ENCODE results near the gene TAAR5.
"Not testable (repeated sequence)": the region's sequence is repeated elsewhere in the genome, so short reads cannot be mapped to it uniquely, and the experiment has no call there.

TAAR5 gene

DNA sequence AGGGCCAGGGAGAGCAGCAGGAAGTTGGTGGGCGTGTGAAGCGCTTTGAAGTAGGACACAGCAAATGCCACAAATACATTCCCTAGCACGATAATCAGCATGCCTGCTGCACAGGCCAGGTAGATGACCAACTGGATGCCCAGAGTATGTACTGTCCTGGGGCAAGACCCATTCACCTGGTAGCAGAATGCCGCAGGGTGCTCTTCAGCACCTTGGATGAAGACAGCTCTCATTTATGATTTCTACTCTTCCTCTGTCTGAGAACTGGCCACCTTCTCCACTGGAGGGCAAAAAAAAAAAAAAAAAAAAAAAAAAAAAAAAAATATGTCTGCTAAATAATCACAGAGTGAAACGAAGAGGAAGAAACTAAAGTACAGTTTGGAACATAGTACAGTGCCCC is at the start of gene TAAR5:
Gene TAAR5 (minus strand): TSS at position 288 of the 400 bp plus-strand sequence. CDS start 55 bp downstream, at position 233.
- DNase-seq, result no peak

- DNase-seq, result not testable (repeated sequence)
Measured at GRCh38 chr6:132637135-132637534, 47.6 kb upstream of the TAAR5 start.

DNA sequence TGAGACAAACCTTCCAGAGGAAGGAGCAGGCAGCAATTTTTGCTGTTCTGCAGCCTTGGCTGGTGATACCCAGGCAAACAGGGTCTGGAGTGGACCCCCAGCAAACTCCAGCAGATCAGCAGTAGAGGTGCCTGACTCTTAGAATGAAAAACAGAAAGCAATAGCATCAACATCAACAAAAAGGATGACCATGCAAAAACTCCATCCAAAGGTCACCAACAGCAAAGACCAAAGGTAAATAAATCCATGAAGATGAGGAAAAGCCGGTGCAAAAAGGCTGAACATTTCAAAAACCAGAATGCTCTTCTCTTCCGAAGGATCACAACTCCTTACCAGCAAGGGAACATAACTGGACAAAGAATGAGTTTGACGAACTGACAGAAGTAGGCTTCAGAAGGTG is 46.4 kb upstream of the TAAR5 start:
- not testable (repeated sequence) for DNase-seq

GRCh38 chr6:132635288-132635687 is 45.7 kb upstream of the TAAR5 start:
- not testable (repeated sequence) for DNase-seq

GRCh38 chr6:132634796-132635195 is 45.3 kb upstream of the TAAR5 start:
- DNase-seq, result no peak

DNA sequence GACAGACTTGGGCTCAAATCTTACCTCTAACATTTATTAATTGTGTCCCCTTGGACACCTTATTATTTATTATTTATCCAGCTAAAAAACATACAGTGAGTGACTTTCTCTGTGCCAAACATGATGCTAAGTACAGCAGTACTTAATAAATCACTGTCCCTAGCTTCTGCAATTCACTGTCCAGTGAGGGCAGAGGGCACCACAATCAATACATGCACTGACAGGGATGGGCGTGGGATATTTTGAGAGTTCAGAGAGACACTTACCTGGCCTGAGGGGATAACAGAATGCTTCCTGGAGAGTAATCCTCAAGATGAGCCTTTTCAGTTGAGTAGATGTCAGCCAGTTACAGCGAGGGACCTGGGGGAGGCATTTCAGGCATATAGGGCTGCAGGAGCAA is 43.8 kb upstream of the TAAR5 start:
- DNase-seq, result no peak

GRCh38 chr6:132624175-132624574 is 34.6 kb upstream of the TAAR5 start, which contains the start of gene TAAR2:
TAAR2 (minus strand) TSS chr6:132624275; CDS start chr6:132624275, 0 bp downstream.
- DNase-seq, result no peak

- no peak for DNase-seq
Measured at GRCh38 chr6:132623106-132623845, 33.7 kb upstream of the TAAR5 start.

DNA sequence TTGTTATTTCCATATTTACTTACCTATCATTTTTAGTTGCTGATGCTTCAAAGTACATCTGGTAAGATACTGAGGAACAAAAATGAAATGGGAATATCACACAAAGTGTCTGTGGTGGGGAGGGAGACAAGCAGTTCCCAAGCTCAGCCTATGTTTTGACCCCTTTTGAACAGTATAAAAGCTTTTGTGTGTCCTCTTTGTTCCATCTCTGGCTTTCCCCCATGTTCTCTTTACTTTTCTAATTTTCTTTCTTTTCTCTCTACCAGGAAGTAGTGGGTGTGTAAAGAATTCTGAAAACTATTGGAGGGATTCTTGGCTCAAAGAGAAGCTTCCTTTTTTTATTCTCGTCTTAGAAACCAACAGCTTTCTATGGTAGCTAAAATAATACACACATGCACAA is 27.1 kb upstream of the TAAR5 start:
- DNase-seq, result no peak

GRCh38 chr6:132614554-132614953 is 25.0 kb upstream of the TAAR5 start:
- DNase-seq, result no peak

DNA sequence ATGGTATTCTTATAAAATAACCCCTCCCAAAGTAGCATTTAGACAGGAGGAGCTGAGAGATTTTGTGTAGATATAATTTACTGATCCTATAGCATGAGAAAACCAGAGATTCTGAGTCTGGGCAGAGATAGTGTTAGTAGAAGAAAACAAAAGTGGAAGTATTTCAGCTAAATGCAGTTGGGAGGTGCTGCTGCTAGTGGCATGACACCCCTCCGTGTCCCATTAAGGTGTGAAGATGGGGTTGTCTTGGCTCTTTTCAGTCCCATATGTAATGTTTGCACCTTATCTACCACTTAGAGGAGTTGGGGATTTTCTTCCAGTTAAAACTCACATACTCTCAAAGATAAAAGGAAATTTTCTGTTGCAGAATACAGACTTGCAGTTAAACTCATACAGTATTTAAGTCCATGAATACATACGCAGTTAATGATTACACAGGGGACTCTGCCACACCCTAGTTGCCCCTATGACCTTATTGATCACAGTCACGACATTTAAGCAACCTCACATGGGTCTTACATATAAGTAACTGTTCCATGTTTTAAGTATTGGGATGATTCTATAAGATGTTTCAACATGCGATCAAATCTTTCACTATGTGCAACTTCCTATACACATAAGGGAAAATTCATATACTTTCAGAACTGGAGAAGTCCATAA is 23.0 kb upstream of the TAAR5 start:
- no peak for DNase-seq

- no peak for DNase-seq
Measured at GRCh38 chr6:132611616-132612015, 22.1 kb upstream of the TAAR5 start.

GRCh38 chr6:132607544-132608233 is 18.1 kb upstream of the TAAR5 start:
- DNase-seq, result no peak

GRCh38 chr6:132604635-132605152 is 15.2 kb upstream of the TAAR5 start:
- no peak for DNase-seq

DNA sequence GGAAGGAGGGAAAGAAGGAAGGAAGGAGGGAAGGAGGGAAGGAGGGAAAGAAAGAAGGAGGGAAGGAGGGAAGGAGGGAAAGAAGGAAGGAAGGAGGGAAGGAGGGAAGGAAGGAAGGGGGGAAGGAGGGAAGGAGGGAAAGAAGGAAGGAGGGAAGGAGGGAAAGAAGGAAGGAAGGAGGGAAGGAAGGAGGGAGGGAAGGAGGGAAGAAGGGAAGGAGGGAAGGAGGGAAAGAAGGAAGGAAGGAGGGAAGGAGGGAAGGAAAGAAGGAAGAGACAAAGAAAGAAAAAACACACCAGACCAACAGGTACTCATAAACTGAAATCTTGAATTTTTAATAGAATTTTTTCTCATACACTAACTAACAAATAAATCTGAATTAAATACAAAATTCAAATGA is 11.4 kb upstream of the TAAR5 start:
- DNase-seq, result not testable (repeated sequence)

GRCh38 chr6:132598473-132598872 is 8.9 kb upstream of the TAAR5 start:
- DNase-seq, result no peak

DNA sequence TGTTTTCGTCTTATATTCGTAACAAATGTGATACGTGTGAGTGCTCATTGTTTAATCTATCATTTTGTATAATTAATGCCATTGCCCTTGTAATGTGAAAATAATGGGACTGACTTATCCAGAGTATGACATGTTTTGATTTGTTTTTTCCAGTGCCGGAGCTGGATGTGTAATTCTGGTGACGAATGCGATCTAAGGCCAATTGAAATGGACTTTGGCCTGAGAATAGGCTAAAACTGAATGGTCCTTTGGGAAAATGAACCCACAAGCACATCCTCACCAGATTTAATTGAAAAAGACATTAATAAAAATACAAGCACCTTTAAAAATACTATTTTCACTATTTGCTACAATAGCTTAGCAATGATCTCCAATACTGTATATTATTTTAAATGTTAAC is 6.7 kb upstream of the TAAR5 start:
- no peak for DNase-seq

DNA sequence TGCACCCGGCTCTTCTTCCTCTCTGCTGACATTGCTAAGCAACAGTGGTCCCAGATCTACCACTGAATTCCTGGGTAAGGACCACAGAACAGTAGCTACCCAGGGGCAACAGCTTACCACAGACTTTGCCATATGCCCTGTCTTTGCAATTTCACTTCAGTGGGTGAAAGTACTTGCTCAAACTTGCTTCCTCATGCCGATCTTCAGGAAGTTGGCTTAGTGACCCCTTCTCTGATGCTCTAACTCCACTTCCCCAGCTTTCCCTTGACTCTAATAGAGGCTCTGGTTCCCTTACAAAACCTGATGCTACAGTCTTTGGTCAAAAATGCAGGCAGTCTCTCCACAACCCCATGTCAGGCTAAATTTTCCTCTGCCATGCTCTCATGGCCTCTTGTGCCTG is 3.3 kb upstream of the TAAR5 start:
- no peak for DNase-seq

DNA sequence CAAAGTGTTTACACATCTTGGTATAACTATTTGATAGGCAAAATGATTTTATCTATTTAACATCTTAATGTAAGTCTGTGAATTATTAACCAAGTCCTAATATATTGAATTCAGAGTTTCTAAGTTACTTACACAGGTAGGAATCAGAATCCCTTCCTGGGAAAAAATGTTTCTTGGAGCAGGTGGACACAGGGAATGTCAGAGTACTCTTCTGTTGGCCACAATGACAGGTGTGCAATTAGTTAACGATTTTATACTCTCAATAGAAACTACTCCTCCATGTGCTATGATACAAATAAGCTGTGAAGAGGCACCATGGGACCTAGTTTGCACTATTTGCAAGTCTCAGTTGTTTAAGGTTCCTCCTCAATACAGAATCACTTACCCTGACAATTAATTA is 821 bp upstream of the TAAR5 start:
- no peak for DNase-seq

GRCh38 chr6:132587424-132587823 is 2.1 kb downstream of the TAAR5 start:
- no peak for DNase-seq

GRCh38 chr6:132584698-132585097 is 4.8 kb downstream of the TAAR5 start:
- no peak for DNase-seq

DNA sequence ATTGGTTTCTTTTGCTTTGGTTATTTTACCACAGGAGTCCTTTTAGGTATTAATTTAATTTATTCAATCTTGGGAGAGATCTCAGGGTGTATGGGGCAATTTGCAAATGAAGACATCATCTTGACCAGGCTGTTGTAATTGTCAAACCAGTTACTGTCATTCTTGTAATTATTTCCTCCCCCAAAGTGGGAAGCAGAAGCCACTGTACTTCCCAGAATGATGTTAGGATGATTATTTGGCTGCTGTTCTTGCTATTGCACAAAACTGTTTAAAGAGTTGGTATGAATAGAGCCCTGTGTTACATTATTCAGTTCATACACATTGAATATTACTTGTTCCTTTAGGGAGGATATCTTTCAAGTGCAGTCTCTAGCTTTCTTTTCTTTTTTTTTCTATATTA is 17.8 kb downstream of the TAAR5 start:
- no peak for DNase-seq

GRCh38 chr6:132570221-132570777 is 19.2 kb downstream of the TAAR5 start, which contains the start of gene TAAR6:
TAAR6 (plus strand) TSS chr6:132570322; CDS start chr6:132570322, 0 bp downstream.
- DNase-seq, result no peak
